Measurements from ENCODE around the gene UBAC2.

GRCh38 chr13:99301056-99301838 lies 100.6 kb downstream of the UBAC2 start:
- TF ChIP-seq, protein P1, sequence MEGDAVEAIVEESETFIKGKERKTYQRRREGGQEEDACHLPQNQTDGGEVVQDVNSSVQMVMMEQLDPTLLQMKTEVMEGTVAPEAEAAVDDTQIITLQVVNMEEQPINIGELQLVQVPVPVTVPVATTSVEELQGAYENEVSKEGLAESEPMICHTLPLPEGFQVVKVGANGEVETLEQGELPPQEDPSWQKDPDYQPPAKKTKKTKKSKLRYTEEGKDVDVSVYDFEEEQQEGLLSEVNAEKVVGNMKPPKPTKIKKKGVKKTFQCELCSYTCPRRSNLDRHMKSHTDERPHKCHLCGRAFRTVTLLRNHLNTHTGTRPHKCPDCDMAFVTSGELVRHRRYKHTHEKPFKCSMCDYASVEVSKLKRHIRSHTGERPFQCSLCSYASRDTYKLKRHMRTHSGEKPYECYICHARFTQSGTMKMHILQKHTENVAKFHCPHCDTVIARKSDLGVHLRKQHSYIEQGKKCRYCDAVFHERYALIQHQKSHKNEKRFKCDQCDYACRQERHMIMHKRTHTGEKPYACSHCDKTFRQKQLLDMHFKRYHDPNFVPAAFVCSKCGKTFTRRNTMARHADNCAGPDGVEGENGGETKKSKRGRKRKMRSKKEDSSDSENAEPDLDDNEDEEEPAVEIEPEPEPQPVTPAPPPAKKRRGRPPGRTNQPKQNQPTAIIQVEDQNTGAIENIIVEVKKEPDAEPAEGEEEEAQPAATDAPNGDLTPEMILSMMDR (conservative IDR thresholded peaks at IDR 0.05), result no peak
- TF ChIP-seq EZH2 (IDR thresholded peaks at IDR 0.05; ENCODE audit: low read depth), result no peak

All from PC-9 (cell line).